DOHH2 (cell line): ENCODE data around the gene NEURL3.

Source experiments
- H3F3A ChIP-seq: fragments of 200-600 bp; sonication (generic), shearing (Covaris generic); 2 replicates; pipeline ENCODE4 v1.6.0; 2016; ENCODE audit warnings: antibody characterized with exemption, mild to moderate bottlenecking; ENCODE audit not compliant: control insufficient read depth, insufficient read depth
- H3K27ac ChIP-seq: fragments of 200-600 bp; sonication (generic); 2 replicates; pipeline ENCODE4 v1.5.1; 2014; ENCODE audit warnings: low read depth, mild to moderate bottlenecking, low read length, moderate library complexity
- H3K27me3 ChIP-seq: fragments of 200-600 bp; sonication (generic); 2 replicates; pipeline ENCODE4 v1.6.1; 2014; ENCODE audit warnings: mild to moderate bottlenecking, low read length, mixed read lengths; ENCODE audit not compliant: control insufficient read depth
- H3K36me3 ChIP-seq: fragments of 200-600 bp; sonication (generic); 2 replicates; pipeline ENCODE4 v1.6.1; 2014; ENCODE audit warnings: mild to moderate bottlenecking, low read length, moderate library complexity, mixed read lengths; ENCODE audit not compliant: control insufficient read depth
- H3K4me1 ChIP-seq: fragments of 200-600 bp; sonication (generic); 2 replicates; pipeline ENCODE4 v1.6.1; 2014; ENCODE audit warnings: mild to moderate bottlenecking, low read length, mixed read lengths; ENCODE audit not compliant: control insufficient read depth
- H3K4me2 ChIP-seq: fragments of 200-600 bp; sonication (generic); 2 replicates; pipeline ENCODE4 v1.6.0; 2014; ENCODE audit warnings: mild to moderate bottlenecking, low read length, moderate library complexity
- H3K4me3 ChIP-seq: fragments of 200-600 bp; sonication (generic); 2 replicates; pipeline ENCODE4 v1.5.1; 2014; ENCODE audit warnings: mild to moderate bottlenecking, low read length, mixed read lengths
- H3K79me2 ChIP-seq: fragments of 200-600 bp; sonication (generic); 2 replicates; pipeline ENCODE4 v1.6.1; 2014; ENCODE audit warnings: mild to moderate bottlenecking, low read length, mixed read lengths; ENCODE audit not compliant: control insufficient read depth
- H3K9me2 ChIP-seq: fragments of 200-600 bp; sonication (generic); replicated peaks from 2 replicates; pipeline ENCODE4 v1.6.1; 2014; ENCODE audit warnings: mild to moderate bottlenecking, low read length, mixed read lengths; ENCODE audit not compliant: control insufficient read depth
- H3K9me3 ChIP-seq: fragments of 200-600 bp; sonication (generic); 2 replicates; pipeline ENCODE4 v1.6.1; 2014; ENCODE audit warnings: antibody characterized with exemption, low read length, mixed read lengths; ENCODE audit not compliant: control insufficient read depth, insufficient read depth
- H4K20me1 ChIP-seq: fragments of 200-600 bp; sonication (generic); 2 replicates; pipeline ENCODE4 v1.6.0; 2014; ENCODE audit warnings: low read depth, mild to moderate bottlenecking, antibody characterized with exemption, low read length, moderate library complexity; ENCODE audit not compliant: control insufficient read depth, insufficient read depth
- CTCF ChIP-seq: fragments of 200-600 bp; sonication (generic); IDR thresholded peaks from one replicate; pipeline ENCODE4 v1.5.1; 2014; ENCODE audit warnings: antibody characterized with exemption, mild to moderate bottlenecking, low read depth, low read length; ENCODE audit not compliant: poor library complexity, severe bottlenecking
- EZH2phosphoT487 ChIP-seq: fragments of 200-600 bp; sonication (generic); IDR thresholded peaks from 2 replicates; pipeline ENCODE4 v1.6.1; 2017; ENCODE audit warnings: borderline replicate concordance, mild to moderate bottlenecking, antibody characterized with exemption, low read length, moderate library complexity, mixed read lengths

The NEURL3 gene

DNA sequence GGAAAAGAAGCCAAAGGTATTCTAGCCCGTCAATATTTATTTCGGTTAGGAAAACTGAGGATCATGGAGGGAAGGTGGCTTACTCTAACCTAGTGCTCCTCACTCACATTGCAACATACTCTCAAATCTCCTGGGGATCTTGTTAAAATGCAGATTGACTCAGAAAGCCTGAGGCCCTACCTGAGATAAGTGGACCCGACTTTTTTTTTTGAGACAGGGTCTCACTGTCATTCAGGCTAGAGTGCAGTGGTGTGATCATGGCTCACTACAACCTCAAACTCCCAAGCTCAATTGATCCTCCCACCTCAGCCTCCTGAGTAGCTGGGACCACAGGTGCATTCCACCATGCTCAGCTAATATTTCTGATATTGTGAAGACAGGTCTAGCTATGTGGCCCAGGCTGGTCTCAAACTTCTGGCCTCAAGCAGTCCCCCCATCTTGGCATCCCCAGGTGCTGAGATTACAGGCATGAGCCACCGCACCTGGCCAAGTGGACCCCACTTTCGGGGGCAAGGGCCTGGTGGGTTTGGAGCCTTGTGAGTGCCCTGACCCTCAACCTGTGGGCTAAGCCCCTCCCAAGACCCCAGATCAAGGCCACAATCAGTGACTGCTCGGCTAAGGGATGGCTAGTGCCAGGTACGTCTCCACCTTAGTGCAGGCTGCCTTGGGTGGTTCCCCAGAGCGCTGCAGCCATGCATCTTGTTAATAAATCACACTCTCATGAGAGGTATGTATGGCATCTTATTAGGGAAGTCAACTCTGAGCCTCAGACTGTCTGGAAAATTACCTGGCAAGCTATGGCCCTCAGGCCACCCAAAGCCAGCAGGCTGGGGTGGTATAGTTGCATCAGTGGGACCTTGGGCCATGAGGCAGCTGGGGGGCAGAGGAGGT lies 1.1 kb upstream of the NEURL3 start:
- no peaks in the 10 kb centered on the region for H4K20me1 ChIP-seq
- peaks cover 20% of the 10 kb centered on the region for H3K4me1 ChIP-seq
- H3K9me2 ChIP-seq, result no peaks in the 10 kb centered on the region

GRCh38 chr2:96503637-96504243 lies 1.4 kb downstream of the NEURL3 start:
- Histone ChIP-seq H3K27me3 (peaks cover 26% of the 10 kb centered on the region), H3K9me2 (no peaks in the 10 kb centered on the region), H3K79me2 (no peaks in the 10 kb centered on the region), H4K20me1 (no peaks in the 10 kb centered on the region), H3K36me3 (no peaks in the 10 kb centered on the region), H3K4me1 (peaks cover 8% of the 10 kb centered on the region; the same call in 1 of the 2 replicates), H3K4me2 (no peak overlapping the region), H3K4me3 (no peak overlapping the region), H3K27ac (no peak overlapping the region), H3K9me3 (no peaks in the 10 kb centered on the region), H3F3A (no peaks in the 10 kb centered on the region)
- TF ChIP-seq EZH2phosphoT487 (no peak), CTCF (no peak)

More for the DNA sequence above, 1.1 kb upstream of the NEURL3 start:
- H3K9me3 ChIP-seq, result no peaks in the 10 kb centered on the region
- no peaks in the 10 kb centered on the region for H3K36me3 ChIP-seq
- H3F3A ChIP-seq, result no peaks in the 10 kb centered on the region
- H3K4me2 ChIP-seq, result no peak overlapping the region
- TF ChIP-seq EZH2phosphoT487 (no peak), CTCF (no peak)
- H3K79me2 ChIP-seq, result no peaks in the 10 kb centered on the region
- H3K4me3 ChIP-seq, result no peak overlapping the region
- H3K27ac ChIP-seq, result no peak overlapping the region
- H3K27me3 ChIP-seq, result peaks cover 40% of the 10 kb centered on the region

DNA sequence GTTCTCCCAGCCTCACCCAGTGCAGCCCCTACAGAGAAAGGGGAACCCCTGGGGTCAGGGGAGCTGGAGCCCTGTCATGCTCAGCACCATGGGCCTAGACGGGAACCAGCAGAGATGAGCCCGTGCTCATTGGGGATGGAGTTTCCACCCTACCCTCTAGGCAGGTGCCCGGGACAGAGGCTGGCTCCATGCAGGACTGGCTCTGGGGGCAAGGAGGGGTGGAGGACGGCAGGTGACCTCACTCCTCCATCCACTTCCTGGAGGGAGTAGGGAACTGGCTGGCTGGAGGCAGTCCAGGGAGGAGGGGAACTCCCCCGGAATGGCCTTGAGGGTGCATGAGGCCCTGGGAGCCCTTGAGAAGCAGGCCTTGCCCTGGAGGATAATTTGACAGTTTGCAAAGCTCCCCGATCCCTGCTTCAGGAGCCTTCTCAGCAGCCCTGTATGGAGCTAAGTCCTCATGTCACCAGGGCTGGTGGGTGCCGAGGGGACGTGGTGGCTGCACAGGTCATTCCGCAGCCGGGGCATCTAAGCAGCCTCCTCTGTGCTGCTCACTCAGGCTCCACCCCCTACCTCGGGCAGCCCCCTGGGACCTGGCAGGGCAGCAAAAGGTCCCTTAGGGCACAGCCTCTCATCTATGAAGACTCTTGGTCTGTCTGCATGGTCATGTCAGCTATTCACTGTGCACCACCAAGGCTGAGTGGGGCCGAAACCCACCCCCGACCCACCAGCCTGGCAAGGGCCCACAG lies 2.1 kb downstream of the NEURL3 start:
- H3F3A ChIP-seq, result no peaks in the 10 kb centered on the region
- no peaks in the 10 kb centered on the region for H3K9me2 ChIP-seq
- no peaks in the 10 kb centered on the region for H3K36me3 ChIP-seq
- H3K4me3 ChIP-seq, result no peak overlapping the region
- peaks cover 26% of the 10 kb centered on the region for H3K27me3 ChIP-seq
- no peak overlapping the region for H3K4me2 ChIP-seq
- H3K79me2 ChIP-seq, result no peaks in the 10 kb centered on the region
- H3K27ac ChIP-seq, result no peak overlapping the region
- no peaks in the 10 kb centered on the region for H3K9me3 ChIP-seq
- no peaks in the 10 kb centered on the region for H4K20me1 ChIP-seq
- H3K4me1 ChIP-seq, result peaks cover 3% of the 10 kb centered on the region; the same call in 1 of the 2 replicates
- TF ChIP-seq EZH2phosphoT487, result no peak
- no peak for TF ChIP-seq CTCF
